Astrocyte (in vitro differentiated cells and primary cell): ENCODE data around the gene GNAO1. TPM values are rescaled to one million over a fixed set of nuclear protein-coding genes. Genes with fewer than 3 reads are reported as not detected.

Experiments
- DNase-seq: peaks from one replicate; pipeline ENCODE4 v3.0.0-alpha.2; 2010; ENCODE audit warnings: low read depth
- FAIRE-seq: peaks from 2 replicates; lab custom pipeline; 2011; peaks lifted over from hg19 to GRCh38; lab: Jason Lieb, UNC
- H2AFZ ChIP-seq: 2 replicates; pipeline ENCODE4 v1.6.0; 2012; ENCODE audit warnings: low read depth, low read length, inconsistent platforms
- H3K27ac ChIP-seq: 2 replicates; pipeline ENCODE4 v1.5.1; 2011; ENCODE audit warnings: low read depth, low read length, inconsistent platforms
- H3K27me3 ChIP-seq: 2 replicates; pipeline ENCODE4 v1.6.0; 2011; ENCODE audit warnings: low read length, inconsistent platforms; ENCODE audit not compliant: insufficient read depth
- H3K36me3 ChIP-seq: 2 replicates; pipeline ENCODE4 v1.5.1; 2011; ENCODE audit warnings: low read length, inconsistent platforms; ENCODE audit not compliant: insufficient read depth
- H3K4me1 ChIP-seq: 2 replicates; pipeline ENCODE4 v1.5.1; 2011; ENCODE audit warnings: low read length, inconsistent platforms; ENCODE audit not compliant: insufficient read depth
- H3K4me2 ChIP-seq: 2 replicates; pipeline ENCODE4 v1.6.0; 2012; ENCODE audit warnings: low read length, inconsistent platforms
- H3K4me3 ChIP-seq: 2 replicates; pipeline ENCODE4 v1.5.1; 2011; ENCODE audit warnings: low read depth, mild to moderate bottlenecking, low read length, inconsistent platforms; ENCODE audit not compliant: insufficient read depth
- H3K79me2 ChIP-seq: 2 replicates; pipeline ENCODE4 v1.6.0; 2012; ENCODE audit warnings: mild to moderate bottlenecking, low read length, inconsistent platforms; ENCODE audit not compliant: insufficient read depth
- H3K9ac ChIP-seq: 2 replicates; pipeline ENCODE4 v1.6.0; 2012; ENCODE audit warnings: mild to moderate bottlenecking, low read length, inconsistent platforms
- H3K9me3 ChIP-seq: 2 replicates; pipeline ENCODE4 v1.5.1; 2012; ENCODE audit warnings: low read depth, mild to moderate bottlenecking, low read length, inconsistent platforms; ENCODE audit not compliant: insufficient read depth
- H4K20me1 ChIP-seq: 2 replicates; pipeline ENCODE4 v1.6.0; 2012; ENCODE audit warnings: low read length, inconsistent platforms; ENCODE audit not compliant: insufficient read depth
- H3K27ac Mint-ChIP-seq: one replicate; pipeline ENCODE4 v1.8.0; 2021; ENCODE audit warnings: mild to moderate bottlenecking, mixed read lengths; ENCODE audit not compliant: unreplicated experiment
- H3K27me3 Mint-ChIP-seq: one replicate; pipeline ENCODE4 v1.8.0; 2021; ENCODE audit warnings: low read depth, mixed read lengths; ENCODE audit not compliant: unreplicated experiment
- H3K36me3 Mint-ChIP-seq: one replicate; pipeline ENCODE4 v1.8.0; 2021; ENCODE audit warnings: low read depth, mixed read lengths; ENCODE audit not compliant: unreplicated experiment
- H3K4me1 Mint-ChIP-seq: one replicate; pipeline ENCODE4 v1.8.0; 2021; ENCODE audit warnings: low read depth, mixed read lengths; ENCODE audit not compliant: unreplicated experiment
- H3K4me3 Mint-ChIP-seq: one replicate; pipeline ENCODE4 v1.8.0; 2021; ENCODE audit warnings: mild to moderate bottlenecking, moderate library complexity, mixed read lengths; ENCODE audit not compliant: unreplicated experiment
- H3K9me3 Mint-ChIP-seq: one replicate; pipeline ENCODE4 v1.8.0; 2021; ENCODE audit warnings: mild to moderate bottlenecking, mixed read lengths; ENCODE audit not compliant: unreplicated experiment
- EZH2 ChIP-seq: IDR thresholded peaks from 2 replicates; pipeline ENCODE4 v1.6.1; 2012; ENCODE audit warnings: mild to moderate bottlenecking, low read length, inconsistent platforms; ENCODE audit not compliant: insufficient read depth
- total RNA-seq: library from RNA; stranded (reverse); gene quantifications from 2 replicates; pipeline ENCODE4 v1.2.1, GENCODE V29; 2021
- TF ChIP-seq, protein P1 (sequence below): IDR thresholded peaks from 2 replicates; pipeline ENCODE4 v1.5.1; 2011; ENCODE audit warnings: low read depth, mild to moderate bottlenecking, inconsistent platforms, low read length, moderate library complexity; ENCODE audit not compliant: insufficient read depth

The GNAO1 gene
- total RNA-seq, 1 donor from 2014 or later, result 1.7 TPM

- H3K27me3 Mint-ChIP-seq, result peaks cover 8% of the 10 kb centered on the region
- no peak overlapping the region for H3K4me3 ChIP-seq
Measured at GRCh38 chr16:56247018-56247417, 55.7 kb downstream of the GNAO1 start.

GRCh38 chr16:56247808-56248207 lies 56.5 kb downstream of the GNAO1 start:
- Mint-ChIP-seq H3K36me3 (no peaks in the 10 kb centered on the region), H3K4me3 (no peak overlapping the region), H3K27me3 (peaks cover 9% of the 10 kb centered on the region), H3K9me3 (peaks cover 4% of the 10 kb centered on the region), H3K4me1 (peaks cover 10% of the 10 kb centered on the region), H3K27ac (no peak overlapping the region)
- H3K79me2 ChIP-seq, result no peaks in the 10 kb centered on the region
- no peak overlapping the region for H3K27ac ChIP-seq
- no peak for TF ChIP-seq EZH2
- TF ChIP-seq, protein P1, sequence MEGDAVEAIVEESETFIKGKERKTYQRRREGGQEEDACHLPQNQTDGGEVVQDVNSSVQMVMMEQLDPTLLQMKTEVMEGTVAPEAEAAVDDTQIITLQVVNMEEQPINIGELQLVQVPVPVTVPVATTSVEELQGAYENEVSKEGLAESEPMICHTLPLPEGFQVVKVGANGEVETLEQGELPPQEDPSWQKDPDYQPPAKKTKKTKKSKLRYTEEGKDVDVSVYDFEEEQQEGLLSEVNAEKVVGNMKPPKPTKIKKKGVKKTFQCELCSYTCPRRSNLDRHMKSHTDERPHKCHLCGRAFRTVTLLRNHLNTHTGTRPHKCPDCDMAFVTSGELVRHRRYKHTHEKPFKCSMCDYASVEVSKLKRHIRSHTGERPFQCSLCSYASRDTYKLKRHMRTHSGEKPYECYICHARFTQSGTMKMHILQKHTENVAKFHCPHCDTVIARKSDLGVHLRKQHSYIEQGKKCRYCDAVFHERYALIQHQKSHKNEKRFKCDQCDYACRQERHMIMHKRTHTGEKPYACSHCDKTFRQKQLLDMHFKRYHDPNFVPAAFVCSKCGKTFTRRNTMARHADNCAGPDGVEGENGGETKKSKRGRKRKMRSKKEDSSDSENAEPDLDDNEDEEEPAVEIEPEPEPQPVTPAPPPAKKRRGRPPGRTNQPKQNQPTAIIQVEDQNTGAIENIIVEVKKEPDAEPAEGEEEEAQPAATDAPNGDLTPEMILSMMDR, result no peak
- no peaks in the 10 kb centered on the region for H3K27me3 ChIP-seq
- no peak overlapping the region for H3K4me3 ChIP-seq
- no peak overlapping the region for H3K9ac ChIP-seq
- no peaks in the 10 kb centered on the region for H4K20me1 ChIP-seq
- DNase-seq (no peak), FAIRE-seq (no peak)
- H2AFZ ChIP-seq, result no peak overlapping the region
- no peaks in the 10 kb centered on the region for H3K36me3 ChIP-seq
- no peaks in the 10 kb centered on the region for H3K4me1 ChIP-seq
- H3K9me3 ChIP-seq, result no peaks in the 10 kb centered on the region
- H3K4me2 ChIP-seq, result no peak overlapping the region

More at GRCh38 chr16:56247018-56247417, 55.7 kb downstream of the GNAO1 start:
- Mint-ChIP-seq H3K9me3 (peaks cover 4% of the 10 kb centered on the region), H3K4me1 (peaks cover 10% of the 10 kb centered on the region), H3K27ac (peak overlapping the region; percentile 51), H3K4me3 (no peak overlapping the region), H3K36me3 (no peaks in the 10 kb centered on the region)
- no peaks in the 10 kb centered on the region for H3K27me3 ChIP-seq
- no peak for TF ChIP-seq EZH2
- TF ChIP-seq, protein P1, result no peak
- FAIRE-seq (no peak), DNase-seq (no peak)
- no peaks in the 10 kb centered on the region for H4K20me1 ChIP-seq
- no peaks in the 10 kb centered on the region for H3K4me1 ChIP-seq
- H3K36me3 ChIP-seq, result no peaks in the 10 kb centered on the region
- no peaks in the 10 kb centered on the region for H3K79me2 ChIP-seq
- no peak overlapping the region for H3K9ac ChIP-seq
- H2AFZ ChIP-seq, result no peak overlapping the region
- H3K9me3 ChIP-seq, result no peaks in the 10 kb centered on the region
- H3K27ac ChIP-seq, result no peak overlapping the region
- no peak overlapping the region for H3K4me2 ChIP-seq

- no peaks in the 10 kb centered on the region for H3K4me1 Mint-ChIP-seq
Measured at GRCh38 chr16:56252835-56253234, 61.5 kb downstream of the GNAO1 start.

More at GRCh38 chr16:56252835-56253234, 61.5 kb downstream of the GNAO1 start:
- Histone ChIP-seq H3K9ac (no peak overlapping the region), H3K36me3 (no peaks in the 10 kb centered on the region), H2AFZ (no peak overlapping the region), H3K27me3 (no peaks in the 10 kb centered on the region), H3K4me2 (no peak overlapping the region), H3K4me1 (no peaks in the 10 kb centered on the region), H4K20me1 (no peaks in the 10 kb centered on the region), H3K79me2 (no peaks in the 10 kb centered on the region), H3K4me3 (no peak overlapping the region), H3K27ac (no peak overlapping the region), H3K9me3 (no peaks in the 10 kb centered on the region)
- H3K27ac Mint-ChIP-seq, result no peak overlapping the region
- peaks cover 4% of the 10 kb centered on the region for H3K9me3 Mint-ChIP-seq
- DNase-seq (no peak), FAIRE-seq (no peak)
- H3K4me3 Mint-ChIP-seq, result no peak overlapping the region
- peaks cover 21% of the 10 kb centered on the region for H3K27me3 Mint-ChIP-seq
- no peak for TF ChIP-seq EZH2
- TF ChIP-seq, protein P1, result no peak
- no peaks in the 10 kb centered on the region for H3K36me3 Mint-ChIP-seq
